C4-2B (cell line): ENCODE results near the gene KCNJ12.

Experiments
- H3K27ac ChIP-seq: fragments of 450-650 bp; 2 replicates; pipeline ENCODE4 v1.5.1; 2017
- ZFX ChIP-seq: fragments of 450-650 bp; IDR thresholded peaks from 2 replicates; pipeline ENCODE4 v1.6.1; 2017
- TF ChIP-seq, protein P1 (sequence below): fragments of 450-650 bp; conservative IDR thresholded peaks from 2 replicates; pipeline ENCODE4 v1.5.1; 2017; ENCODE audit warnings: mild to moderate bottlenecking

KCNJ12 gene

GRCh38 chr17:21467739-21468490, 91.8 kb downstream of the KCNJ12 start:
- TF ChIP-seq, protein P1, sequence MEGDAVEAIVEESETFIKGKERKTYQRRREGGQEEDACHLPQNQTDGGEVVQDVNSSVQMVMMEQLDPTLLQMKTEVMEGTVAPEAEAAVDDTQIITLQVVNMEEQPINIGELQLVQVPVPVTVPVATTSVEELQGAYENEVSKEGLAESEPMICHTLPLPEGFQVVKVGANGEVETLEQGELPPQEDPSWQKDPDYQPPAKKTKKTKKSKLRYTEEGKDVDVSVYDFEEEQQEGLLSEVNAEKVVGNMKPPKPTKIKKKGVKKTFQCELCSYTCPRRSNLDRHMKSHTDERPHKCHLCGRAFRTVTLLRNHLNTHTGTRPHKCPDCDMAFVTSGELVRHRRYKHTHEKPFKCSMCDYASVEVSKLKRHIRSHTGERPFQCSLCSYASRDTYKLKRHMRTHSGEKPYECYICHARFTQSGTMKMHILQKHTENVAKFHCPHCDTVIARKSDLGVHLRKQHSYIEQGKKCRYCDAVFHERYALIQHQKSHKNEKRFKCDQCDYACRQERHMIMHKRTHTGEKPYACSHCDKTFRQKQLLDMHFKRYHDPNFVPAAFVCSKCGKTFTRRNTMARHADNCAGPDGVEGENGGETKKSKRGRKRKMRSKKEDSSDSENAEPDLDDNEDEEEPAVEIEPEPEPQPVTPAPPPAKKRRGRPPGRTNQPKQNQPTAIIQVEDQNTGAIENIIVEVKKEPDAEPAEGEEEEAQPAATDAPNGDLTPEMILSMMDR, result no peak
- no peak for TF ChIP-seq ZFX
- H3K27ac ChIP-seq, result no peak overlapping the region
